Measurements from ENCODE around the gene SHMT1.

SHMT1 gene

GRCh38 chr17:18326572-18326971 lies 36.8 kb downstream of the SHMT1 start:
- Mint-ChIP-seq H3K27me3 (ENCODE audit: low read depth) (no peaks in the 10 kb centered on the region), H3K36me3 (ENCODE audit: low read depth) (peaks cover 41% of the 10 kb centered on the region), H3K4me1 (ENCODE audit: low read depth) (no peaks in the 10 kb centered on the region), H3K9me3 (no peaks in the 10 kb centered on the region), H3K27ac (peak overlapping the region; percentile 3), H3K4me3 (no peak overlapping the region)
- DNase-seq (ENCODE audit: low spot score): no peak

GRCh38 chr17:18326039-18326438 lies 37.3 kb downstream of the SHMT1 start:
- Mint-ChIP-seq H3K27ac (no peak overlapping the region), H3K4me1 (ENCODE audit: low read depth) (no peaks in the 10 kb centered on the region), H3K27me3 (ENCODE audit: low read depth) (no peaks in the 10 kb centered on the region), H3K36me3 (ENCODE audit: low read depth) (peaks cover 39% of the 10 kb centered on the region), H3K4me3 (no peak overlapping the region), H3K9me3 (no peaks in the 10 kb centered on the region)
- no peak for DNase-seq (ENCODE audit: low spot score)

GRCh38 chr17:18324140-18325050 lies 39.0 kb downstream of the SHMT1 start:
- Mint-ChIP-seq H3K4me3 (no peak overlapping the region), H3K36me3 (ENCODE audit: low read depth) (peaks cover 43% of the 10 kb centered on the region), H3K4me1 (ENCODE audit: low read depth) (peaks cover 10% of the 10 kb centered on the region), H3K9me3 (no peaks in the 10 kb centered on the region), H3K27ac (no peak overlapping the region), H3K27me3 (ENCODE audit: low read depth) (no peaks in the 10 kb centered on the region)
- no peak for DNase-seq (ENCODE audit: low spot score)

- no peak overlapping the region for H3K4me3 Mint-ChIP-seq
- peaks cover 11% of the 10 kb centered on the region for H3K4me1 Mint-ChIP-seq (ENCODE audit: low read depth)
- no peaks in the 10 kb centered on the region for H3K9me3 Mint-ChIP-seq
- H3K27ac Mint-ChIP-seq: no peak overlapping the region
- no peaks in the 10 kb centered on the region for H3K27me3 Mint-ChIP-seq (ENCODE audit: low read depth)
- peaks cover 36% of the 10 kb centered on the region for H3K36me3 Mint-ChIP-seq (ENCODE audit: low read depth)
- DNase-seq (ENCODE audit: low spot score): no peak
These were observed 39.7 kb downstream of the SHMT1 start for GRCh38 chr17:18323507-18324139.

GRCh38 chr17:18323007-18323406 lies 40.3 kb downstream of the SHMT1 start:
- Mint-ChIP-seq H3K36me3 (ENCODE audit: low read depth) (peaks cover 35% of the 10 kb centered on the region), H3K4me1 (ENCODE audit: low read depth) (peaks cover 16% of the 10 kb centered on the region), H3K27ac (no peak overlapping the region)

GRCh38 chr17:18322522-18322921 lies 40.8 kb downstream of the SHMT1 start:
- Mint-ChIP-seq H3K9me3 (no peaks in the 10 kb centered on the region), H3K36me3 (ENCODE audit: low read depth) (peaks cover 35% of the 10 kb centered on the region), H3K4me1 (ENCODE audit: low read depth) (peaks cover 19% of the 10 kb centered on the region), H3K4me3 (no peak overlapping the region), H3K27me3 (ENCODE audit: low read depth) (no peaks in the 10 kb centered on the region), H3K27ac (no peak overlapping the region)
- DNase-seq (ENCODE audit: low spot score): no peak

More at GRCh38 chr17:18323007-18323406, 40.3 kb downstream of the SHMT1 start:
- no peak for DNase-seq (ENCODE audit: low spot score)
- Mint-ChIP-seq H3K27me3 (ENCODE audit: low read depth) (no peaks in the 10 kb centered on the region), H3K9me3 (no peaks in the 10 kb centered on the region), H3K4me3 (no peak overlapping the region)

- no peak overlapping the region for H3K4me3 Mint-ChIP-seq
- no peaks in the 10 kb centered on the region for H3K9me3 Mint-ChIP-seq
- H3K4me1 Mint-ChIP-seq (ENCODE audit: low read depth): peaks cover 30% of the 10 kb centered on the region
- H3K36me3 Mint-ChIP-seq (ENCODE audit: low read depth): peaks cover 41% of the 10 kb centered on the region
- H3K27me3 Mint-ChIP-seq (ENCODE audit: low read depth): no peaks in the 10 kb centered on the region
- no peak for DNase-seq (ENCODE audit: low spot score)
- no peak overlapping the region for H3K27ac Mint-ChIP-seq
These were observed 42.0 kb downstream of the SHMT1 start for GRCh38 chr17:18321309-18321708.

- peaks cover 37% of the 10 kb centered on the region for H3K4me1 Mint-ChIP-seq (ENCODE audit: low read depth)
- H3K27me3 Mint-ChIP-seq (ENCODE audit: low read depth): no peaks in the 10 kb centered on the region
- no peak for DNase-seq (ENCODE audit: low spot score)
- no peak overlapping the region for H3K4me3 Mint-ChIP-seq
- H3K27ac Mint-ChIP-seq: peak overlapping the region; percentile 4
- peaks cover 38% of the 10 kb centered on the region for H3K36me3 Mint-ChIP-seq (ENCODE audit: low read depth)
- no peaks in the 10 kb centered on the region for H3K9me3 Mint-ChIP-seq
These were observed 43.0 kb downstream of the SHMT1 start for GRCh38 chr17:18320301-18320700.

- Mint-ChIP-seq H3K27ac (peak overlapping the region; percentile 4), H3K4me3 (peak overlapping the region; percentile 18), H3K36me3 (ENCODE audit: low read depth) (peaks cover 32% of the 10 kb centered on the region), H3K4me1 (ENCODE audit: low read depth) (peaks cover 37% of the 10 kb centered on the region), H3K27me3 (ENCODE audit: low read depth) (no peaks in the 10 kb centered on the region), H3K9me3 (no peaks in the 10 kb centered on the region)
- DNase-seq (ENCODE audit: low spot score): no peak
These were observed 43.6 kb downstream of the SHMT1 start for GRCh38 chr17:18319604-18320256.

- DNase-seq (ENCODE audit: low spot score): no peak
- no peak overlapping the region for H3K27ac Mint-ChIP-seq
- H3K27me3 Mint-ChIP-seq (ENCODE audit: low read depth): no peaks in the 10 kb centered on the region
- H3K4me3 Mint-ChIP-seq: peak overlapping the region; percentile 29
- peaks cover 30% of the 10 kb centered on the region for H3K36me3 Mint-ChIP-seq (ENCODE audit: low read depth)
- H3K4me1 Mint-ChIP-seq (ENCODE audit: low read depth): peaks cover 37% of the 10 kb centered on the region
- H3K9me3 Mint-ChIP-seq: no peaks in the 10 kb centered on the region
These were observed 44.4 kb downstream of the SHMT1 start for GRCh38 chr17:18318771-18319450.

GRCh38 chr17:18318117-18318516 lies 45.2 kb downstream of the SHMT1 start:
- no peak for DNase-seq (ENCODE audit: low spot score)
- H3K4me3 Mint-ChIP-seq: peak overlapping the region; percentile 64
- H3K4me1 Mint-ChIP-seq (ENCODE audit: low read depth): peaks cover 44% of the 10 kb centered on the region
- H3K36me3 Mint-ChIP-seq (ENCODE audit: low read depth): peaks cover 37% of the 10 kb centered on the region
- no peaks in the 10 kb centered on the region for H3K9me3 Mint-ChIP-seq
- no peaks in the 10 kb centered on the region for H3K27me3 Mint-ChIP-seq (ENCODE audit: low read depth)
- H3K27ac Mint-ChIP-seq: peak overlapping the region; percentile 55

GRCh38 chr17:18315961-18316360 lies 47.4 kb downstream of the SHMT1 start:
- Mint-ChIP-seq H3K36me3 (ENCODE audit: low read depth) (peaks cover 50% of the 10 kb centered on the region), H3K27me3 (ENCODE audit: low read depth) (no peaks in the 10 kb centered on the region), H3K9me3 (no peaks in the 10 kb centered on the region)

GRCh38 chr17:18315562-18315922 lies 47.8 kb downstream of the SHMT1 start:
- H3K9me3 Mint-ChIP-seq: no peaks in the 10 kb centered on the region
- peak; percentile 17 for DNase-seq (ENCODE audit: low spot score)
- H3K36me3 Mint-ChIP-seq (ENCODE audit: low read depth): peaks cover 52% of the 10 kb centered on the region
- H3K27me3 Mint-ChIP-seq (ENCODE audit: low read depth): no peaks in the 10 kb centered on the region
- H3K4me3 Mint-ChIP-seq: peak overlapping the region; percentile 95
- H3K27ac Mint-ChIP-seq: peak overlapping the region; percentile 99
- H3K4me1 Mint-ChIP-seq (ENCODE audit: low read depth): peaks cover 60% of the 10 kb centered on the region

More at GRCh38 chr17:18315961-18316360, 47.4 kb downstream of the SHMT1 start:
- Mint-ChIP-seq H3K4me3 (peak overlapping the region; percentile 95), H3K27ac (peak overlapping the region; percentile 99), H3K4me1 (ENCODE audit: low read depth) (peaks cover 60% of the 10 kb centered on the region)
- no peak for DNase-seq (ENCODE audit: low spot score)
